Measurements from ENCODE around the gene RGS14.

Gene RGS14, protein sequence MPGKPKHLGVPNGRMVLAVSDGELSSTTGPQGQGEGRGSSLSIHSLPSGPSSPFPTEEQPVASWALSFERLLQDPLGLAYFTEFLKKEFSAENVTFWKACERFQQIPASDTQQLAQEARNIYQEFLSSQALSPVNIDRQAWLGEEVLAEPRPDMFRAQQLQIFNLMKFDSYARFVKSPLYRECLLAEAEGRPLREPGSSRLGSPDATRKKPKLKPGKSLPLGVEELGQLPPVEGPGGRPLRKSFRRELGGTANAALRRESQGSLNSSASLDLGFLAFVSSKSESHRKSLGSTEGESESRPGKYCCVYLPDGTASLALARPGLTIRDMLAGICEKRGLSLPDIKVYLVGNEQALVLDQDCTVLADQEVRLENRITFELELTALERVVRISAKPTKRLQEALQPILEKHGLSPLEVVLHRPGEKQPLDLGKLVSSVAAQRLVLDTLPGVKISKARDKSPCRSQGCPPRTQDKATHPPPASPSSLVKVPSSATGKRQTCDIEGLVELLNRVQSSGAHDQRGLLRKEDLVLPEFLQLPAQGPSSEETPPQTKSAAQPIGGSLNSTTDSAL

GRCh38 chr5:177357459-177358351 lies at the start of gene RGS14:
RGS14 (plus strand) TSS chr5:177357924; CDS start chr5:177358025, 101 bp downstream.
- no peak for DNase-seq (ENCODE audit: low read depth)
- H3K4me3 ChIP-seq (ENCODE audit: low read depth, low read length) = peak within 1 kb of the TSS; percentile 7

DNA sequence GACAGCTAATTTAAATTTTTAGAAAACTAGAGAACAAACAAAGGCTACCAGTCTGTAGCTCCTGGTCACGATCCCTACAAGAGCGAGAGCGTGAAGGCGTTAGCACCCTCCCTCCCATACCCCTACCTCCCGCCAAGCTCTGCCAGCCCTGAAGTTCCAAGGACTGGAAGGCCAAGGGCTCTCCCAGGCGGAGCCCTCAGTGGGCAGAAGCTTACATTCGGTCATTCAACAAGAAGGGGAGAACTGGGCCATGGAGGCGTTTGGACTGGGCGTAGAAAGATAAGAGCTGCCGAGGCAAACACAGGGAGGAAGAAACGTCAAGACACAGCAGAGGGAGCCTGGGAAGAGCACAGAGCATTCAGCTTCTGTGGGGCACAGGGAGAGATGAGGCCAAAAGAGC lies 49.0 kb upstream of the RGS14 start:
- H3K4me3 ChIP-seq (ENCODE audit: low read depth, low read length) = no peak overlapping the region
- DNase-seq (ENCODE audit: low read depth) = no peak

GRCh38 chr5:177309351-177310191 lies 48.2 kb upstream of the RGS14 start:
- DNase-seq (ENCODE audit: low read depth) = no peak
- H3K4me3 ChIP-seq (ENCODE audit: low read depth, low read length) = no peak overlapping the region

DNA sequence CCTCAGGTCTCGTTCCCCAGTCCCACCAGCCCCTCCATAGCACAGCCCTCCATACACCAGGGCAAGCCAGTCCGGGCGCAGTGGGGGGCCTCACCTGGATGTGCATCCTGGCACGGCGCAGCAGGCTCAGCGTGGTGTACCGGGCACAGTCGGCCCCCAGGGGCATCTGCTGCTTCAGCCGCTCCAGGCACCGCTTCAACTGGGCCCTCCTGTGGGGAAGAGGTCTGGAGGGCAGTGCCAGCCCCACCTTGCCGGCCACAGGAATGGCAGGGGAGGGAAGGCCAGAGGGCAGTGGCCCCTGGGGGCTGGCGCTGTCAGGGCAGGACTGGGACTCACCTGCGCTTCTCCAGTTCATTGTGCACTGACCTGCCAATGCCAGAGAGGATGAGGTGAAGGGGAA lies 47.4 kb upstream of the RGS14 start:
- H3K4me3 ChIP-seq (ENCODE audit: low read depth, low read length) = no peak overlapping the region
- DNase-seq (ENCODE audit: low read depth) = no peak

- DNase-seq (ENCODE audit: low read depth) = no peak
- peak overlapping the region; percentile 70 for H3K4me3 ChIP-seq (ENCODE audit: low read depth, low read length)
Observed at GRCh38 chr5:177310757-177311391, 46.9 kb upstream of the RGS14 start.

DNA sequence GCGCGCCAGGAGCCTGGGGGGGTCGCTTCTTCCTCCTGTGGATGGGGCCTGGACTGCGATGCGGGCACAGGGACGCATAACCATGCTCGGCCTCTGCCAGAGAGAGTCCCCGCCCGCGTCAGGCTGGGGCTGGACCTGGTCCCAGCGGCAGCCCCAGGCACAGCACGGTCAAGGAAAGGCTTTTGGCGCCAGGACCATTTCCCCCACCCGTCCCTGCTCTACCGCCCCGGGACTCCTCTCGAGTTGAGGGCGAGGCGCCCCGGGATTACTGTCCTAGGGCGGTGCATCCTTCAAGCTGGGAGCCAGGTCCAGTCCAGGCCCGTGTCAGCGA lies 46.4 kb upstream of the RGS14 start:
- DNase-seq (ENCODE audit: low read depth) = no peak
- peak overlapping the region; percentile 70 for H3K4me3 ChIP-seq (ENCODE audit: low read depth, low read length)

DNA sequence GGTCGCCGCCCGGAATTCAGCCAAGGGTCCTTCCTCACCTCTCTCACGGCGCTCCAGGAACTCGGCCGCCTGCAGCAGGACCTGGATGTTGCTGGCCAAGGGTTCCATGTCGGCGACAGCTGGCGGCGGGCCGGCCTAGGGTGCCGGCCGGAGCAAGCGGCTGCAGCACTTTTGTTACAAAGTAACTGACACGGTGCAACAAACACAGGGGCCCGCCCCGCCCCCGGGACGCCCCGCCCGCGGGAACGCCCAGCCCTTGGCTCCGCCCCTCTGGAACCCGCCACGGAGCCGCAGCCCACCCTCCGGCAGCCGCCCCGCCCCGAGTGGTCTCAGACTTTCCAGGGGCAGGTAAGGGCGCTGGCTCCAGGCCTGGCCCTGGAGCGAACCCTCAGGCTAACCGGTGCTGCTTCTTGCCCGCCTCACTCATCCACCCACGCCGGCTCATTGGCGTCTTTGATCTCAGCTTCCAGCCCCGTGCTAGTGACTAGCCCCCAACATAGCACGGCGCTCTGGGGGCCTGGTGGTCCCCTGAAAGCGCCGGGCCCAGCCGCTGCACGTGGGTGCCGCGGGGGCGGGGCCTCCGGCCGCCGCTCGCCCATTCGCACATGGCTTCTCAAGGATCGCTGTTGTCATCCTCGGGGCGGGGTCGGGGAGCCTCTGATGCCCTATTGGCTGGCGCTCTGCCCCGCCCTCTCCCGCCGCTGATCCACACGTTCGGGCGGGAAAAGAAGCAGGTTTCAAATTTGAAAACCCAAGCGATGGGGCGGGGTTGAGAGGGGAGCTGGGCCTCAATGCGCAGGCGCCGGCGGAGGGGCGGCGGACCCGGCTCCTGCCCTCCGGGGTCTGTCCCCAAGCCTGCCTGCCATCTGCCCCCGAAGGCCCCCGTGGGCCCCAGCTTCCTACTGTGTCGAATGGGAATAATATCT lies 45.7 kb upstream of the RGS14 start, which contains the start of gene MXD3:
MXD3 (minus strand) TSS at position 176 of the 926 bp plus-strand sequence; CDS start at position 108, 68 bp downstream.
- peak; percentile 73 for DNase-seq (ENCODE audit: low read depth)
- H3K4me3 ChIP-seq (ENCODE audit: low read depth, low read length) = peak within 1 kb of the TSS; percentile 70

DNA sequence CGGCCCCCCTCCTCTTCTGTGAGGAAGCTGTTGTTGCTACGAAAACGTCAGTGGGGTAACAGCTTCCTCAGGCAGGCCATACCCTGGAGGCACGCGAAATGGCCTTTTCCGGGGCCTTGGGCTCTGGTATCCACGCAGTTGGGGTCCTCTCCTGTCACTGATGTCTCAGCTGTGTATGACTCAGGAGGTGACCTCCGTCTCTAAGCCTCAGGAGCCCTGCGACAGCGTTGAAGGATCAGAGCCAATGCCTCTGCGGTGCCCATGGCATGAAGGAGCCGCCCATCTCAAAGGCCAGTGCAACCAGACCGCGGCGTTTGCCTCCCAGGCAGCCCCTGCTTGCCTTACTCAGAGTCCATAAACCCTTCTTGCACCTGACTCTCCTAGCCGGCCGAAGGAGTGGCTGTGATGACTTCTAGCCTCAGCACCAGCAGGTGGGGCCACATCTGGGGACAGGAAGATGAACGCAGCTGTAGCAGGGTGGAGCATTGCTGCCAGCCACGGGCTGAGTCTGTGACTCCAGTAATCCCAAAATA lies 45.0 kb upstream of the RGS14 start:
- H3K4me3 ChIP-seq (ENCODE audit: low read depth, low read length) = peak overlapping the region; percentile 33
- DNase-seq (ENCODE audit: low read depth) = no peak

- no peak for DNase-seq (ENCODE audit: low read depth)
- H3K4me3 ChIP-seq (ENCODE audit: low read depth, low read length) = no peak overlapping the region
Observed at GRCh38 chr5:177313561-177314259, 44.0 kb upstream of the RGS14 start.

DNA sequence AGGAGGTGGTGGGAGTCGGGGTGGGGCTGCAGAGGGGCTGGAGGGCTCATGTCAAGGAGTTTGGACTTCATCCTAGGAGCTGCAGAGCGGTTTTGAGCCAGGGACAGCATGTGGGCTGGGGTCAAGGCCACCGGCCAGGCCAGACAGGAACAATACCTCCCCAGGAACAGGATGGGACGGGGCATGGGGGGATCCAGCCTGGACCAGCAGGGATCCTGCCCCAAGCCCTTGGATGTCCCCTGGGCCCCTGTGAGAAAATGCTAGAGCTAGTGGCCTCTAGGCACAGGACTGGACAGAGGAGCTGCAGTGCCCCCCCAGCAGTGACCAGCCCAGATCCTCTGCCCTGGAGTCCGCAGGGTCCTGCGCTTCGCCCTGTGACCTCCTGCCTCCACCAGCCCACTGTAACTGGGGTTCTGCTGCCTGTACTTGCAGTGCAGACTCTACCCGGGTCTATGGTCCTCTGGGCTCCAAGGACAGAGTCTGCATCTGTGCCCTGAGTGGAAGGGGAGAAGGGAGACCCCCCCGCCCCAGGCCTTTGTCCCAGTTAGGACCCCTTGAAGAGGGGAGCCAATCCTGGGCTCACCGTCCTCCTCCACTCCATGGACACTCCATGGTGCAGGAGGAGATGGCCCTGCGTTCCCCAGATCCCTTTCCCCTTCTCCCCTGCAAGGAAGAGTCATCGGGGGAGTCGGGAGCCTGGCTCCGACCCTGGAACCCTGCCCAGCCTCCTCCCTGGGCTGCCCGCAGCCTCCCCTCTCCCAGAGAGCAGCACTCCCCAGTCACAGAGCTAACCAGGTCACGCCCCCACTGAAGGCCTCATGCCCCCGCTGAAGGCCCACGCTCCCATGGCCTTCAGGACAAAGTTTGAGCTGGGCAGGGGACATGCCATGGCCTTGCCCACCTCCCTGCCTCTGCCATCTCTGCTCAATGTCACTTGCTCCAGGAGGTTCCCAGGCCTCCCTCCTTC lies 43.1 kb upstream of the RGS14 start:
- no peak overlapping the region for H3K4me3 ChIP-seq (ENCODE audit: low read depth, low read length)
- DNase-seq (ENCODE audit: low read depth) = no peak

GRCh38 chr5:177315411-177315810 lies 42.3 kb upstream of the RGS14 start:
- H3K4me3 ChIP-seq (ENCODE audit: low read depth, low read length) = no peak overlapping the region
- DNase-seq (ENCODE audit: low read depth) = no peak

DNA sequence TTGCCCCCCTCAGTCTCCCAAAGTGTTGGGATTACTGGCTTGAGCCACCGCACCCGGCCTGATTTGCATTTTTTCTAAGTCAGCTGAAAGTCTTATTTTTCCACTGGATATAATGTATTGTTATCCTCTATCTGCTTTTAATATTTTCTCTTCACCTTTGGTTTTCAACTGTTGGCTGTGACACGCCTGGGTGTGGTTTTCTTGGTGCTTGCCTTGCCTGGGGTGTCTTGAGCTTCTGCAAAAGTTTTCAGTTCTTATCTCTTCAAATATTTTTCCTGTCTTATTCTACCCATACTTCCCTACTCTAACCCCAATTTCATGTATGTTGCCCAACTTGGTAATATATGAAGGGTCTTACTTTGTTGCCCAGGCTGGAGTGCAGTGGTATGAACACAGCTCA lies 41.7 kb upstream of the RGS14 start:
- no peak overlapping the region for H3K4me3 ChIP-seq (ENCODE audit: low read depth, low read length)
- DNase-seq (ENCODE audit: low read depth) = no peak

DNA sequence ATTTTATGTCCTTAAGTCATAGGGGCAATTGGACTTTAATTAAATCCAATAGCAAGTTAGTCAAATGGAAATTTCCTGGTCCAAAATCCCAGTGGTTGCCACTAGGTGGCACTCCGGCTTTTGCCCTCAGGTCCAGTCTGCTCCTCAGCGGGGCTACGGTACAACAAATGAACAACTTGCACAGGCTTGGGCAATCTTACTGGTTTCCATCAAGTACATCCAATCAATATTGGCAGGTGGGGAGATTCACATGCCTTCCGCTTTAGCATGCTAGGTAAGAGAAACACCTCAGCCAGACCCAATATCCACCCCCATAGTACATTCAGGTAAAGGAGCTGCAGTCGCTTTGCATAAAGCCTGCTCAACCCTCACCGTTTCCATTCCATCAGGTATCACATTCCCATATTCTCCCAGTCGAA lies 39.8 kb upstream of the RGS14 start:
- H3K4me3 ChIP-seq (ENCODE audit: low read depth, low read length) = no peak overlapping the region
- peak; percentile 30 for DNase-seq (ENCODE audit: low read depth)

DNA sequence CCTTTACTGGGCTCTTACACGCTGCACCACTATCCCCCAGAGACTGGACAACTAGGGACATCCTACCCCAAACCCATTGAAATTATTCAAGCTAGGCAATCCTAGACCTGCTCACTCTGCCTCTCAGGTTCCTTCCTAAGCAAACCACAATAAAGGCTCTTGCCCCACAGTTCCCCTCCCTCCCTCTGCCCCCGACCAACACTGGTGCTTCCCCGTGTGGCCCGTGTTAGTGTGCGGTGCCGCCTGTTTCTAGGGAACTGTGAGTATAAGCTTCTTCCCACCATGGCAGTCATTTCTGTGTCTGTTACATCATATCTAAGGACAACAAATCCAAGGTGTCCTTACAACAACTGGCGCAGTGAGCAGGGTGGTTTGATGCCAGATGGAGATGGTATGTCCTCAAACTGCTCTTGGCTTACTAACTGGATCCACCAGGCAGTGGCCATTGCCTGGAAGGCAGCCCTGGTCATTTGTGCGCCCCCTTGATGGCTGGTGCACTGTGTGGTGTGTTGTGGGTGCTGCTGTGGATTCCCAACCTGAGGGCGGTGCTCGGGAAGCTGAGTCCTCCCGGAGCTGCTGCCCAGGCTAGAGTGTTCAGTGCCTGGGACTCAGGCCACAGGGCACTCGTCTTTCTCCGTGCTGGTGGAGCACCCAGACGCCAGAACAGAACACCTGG lies 37.7 kb upstream of the RGS14 start:
- DNase-seq (ENCODE audit: low read depth) = no peak
- H3K4me3 ChIP-seq (ENCODE audit: low read depth, low read length) = no peak overlapping the region

GRCh38 chr5:177320879-177321278 lies 36.8 kb upstream of the RGS14 start:
- H3K4me3 ChIP-seq (ENCODE audit: low read depth, low read length) = no peak overlapping the region
- no peak for DNase-seq (ENCODE audit: low read depth)
